Esophagus muscularis mucosa (tissue), 3 donors: Measurements from ENCODE around the gene DLX6.

Experiments used
- CTCF ChIP-seq, 3 experiments: fragments of 200-600 bp in 2 of 3; fragments of 450-650 bp in 1 of 3; sonication (generic) in 2 of 3; IDR thresholded peaks; one replicate each; pipeline ENCODE4 v1.5.1; 2017 to 2019; ENCODE audit warnings: antibody characterized with exemption in 3 of 3, mild to moderate bottlenecking in 2 of 3, moderate library complexity in 1 of 3
- POLR2A ChIP-seq: fragments of 450-650 bp; IDR thresholded peaks from one replicate; pipeline ENCODE4 v1.6.1; 2017; ENCODE audit warnings: antibody characterized with exemption, moderate library complexity, mild to moderate bottlenecking, low read depth

DNA sequence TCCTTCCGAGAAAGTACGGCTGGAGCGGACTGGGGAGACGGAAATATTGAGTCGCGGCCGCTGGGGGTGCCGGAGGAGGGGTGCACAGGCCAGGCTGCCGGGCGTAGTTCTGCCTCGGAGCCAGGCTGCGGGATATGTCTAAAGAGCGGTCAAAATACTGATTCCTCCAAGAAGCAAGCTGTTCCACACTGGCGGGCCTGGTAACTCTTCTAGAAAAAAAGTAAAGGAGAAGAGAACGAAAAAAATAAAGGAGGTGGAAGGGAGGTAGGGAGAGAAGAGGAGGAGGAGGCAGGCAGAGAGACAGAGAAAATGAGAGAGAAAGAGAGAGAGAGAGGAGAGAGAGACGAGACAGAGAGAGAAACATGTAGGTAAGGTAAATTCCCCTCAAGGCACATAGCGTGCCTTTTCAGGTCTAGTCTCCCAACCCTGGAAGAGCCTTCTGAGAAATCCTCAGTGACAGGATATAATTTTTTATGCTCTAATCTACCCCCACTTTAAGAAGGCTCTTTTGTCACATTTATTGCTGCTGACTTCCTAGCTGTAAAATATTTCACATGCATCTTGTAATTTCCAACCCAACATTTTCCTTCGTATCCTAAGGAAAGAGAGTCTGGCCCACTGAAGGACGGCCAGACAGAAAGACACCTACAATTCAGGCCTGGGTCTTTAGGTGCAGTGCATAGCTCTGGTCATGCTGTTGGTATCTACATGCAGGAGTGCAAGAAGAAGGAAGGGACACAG is 13.6 kb downstream of the DLX6 start:
- TF ChIP-seq CTCF (IDR thresholded peaks at IDR 0.05) (no peak), POLR2A (no peak)
